CD4-positive, alpha-beta T cell treated with Interleukin-10 for 1 hour (primary cell): ENCODE results near the gene GPC1.
"Not testable (repeated sequence)": the region's sequence is repeated elsewhere in the genome, so short reads cannot be mapped to it uniquely, and the experiment has no call there.

Experiments
- DNase-seq: peaks from one replicate; pipeline ENCODE4 v3.0.0-alpha.2; 2020

Gene GPC1

DNA sequence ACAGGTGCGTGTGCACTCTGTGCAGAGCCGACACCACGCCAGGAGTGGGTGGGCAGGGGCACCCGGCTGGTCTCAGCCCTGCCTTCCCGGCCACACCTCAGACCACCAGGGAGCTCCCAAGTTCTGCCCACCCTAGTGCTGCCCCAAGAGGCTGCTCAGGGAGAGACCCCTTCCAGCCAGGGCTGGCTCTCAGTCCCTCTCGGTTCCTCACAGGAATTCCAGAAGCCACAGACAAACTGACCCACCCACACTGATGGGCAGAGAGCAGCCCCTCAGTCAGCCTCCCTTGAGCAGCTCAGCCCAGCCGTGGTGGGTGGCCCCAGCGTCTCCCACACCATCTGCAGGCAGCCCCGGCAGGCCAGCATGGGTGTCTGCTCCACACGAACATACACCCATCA is 33.8 kb downstream of the GPC1 start:
- no peak for DNase-seq

DNA sequence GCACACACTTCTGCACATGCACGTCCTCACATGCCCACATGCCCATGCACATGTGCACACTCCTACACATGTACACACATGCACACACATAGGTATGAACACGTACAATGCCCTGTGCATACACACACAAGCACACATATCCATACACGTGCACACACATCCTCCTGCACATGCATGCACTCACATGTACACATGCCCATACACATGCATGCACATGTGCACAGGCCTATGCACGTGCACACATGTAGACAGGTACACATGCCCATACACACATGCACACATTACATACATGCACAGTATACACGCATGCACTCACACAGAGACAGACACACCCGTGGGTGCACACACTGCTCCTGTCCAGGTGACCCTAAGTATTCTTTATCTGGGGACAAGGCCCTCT is 34.3 kb downstream of the GPC1 start:
- no peak for DNase-seq

DNA sequence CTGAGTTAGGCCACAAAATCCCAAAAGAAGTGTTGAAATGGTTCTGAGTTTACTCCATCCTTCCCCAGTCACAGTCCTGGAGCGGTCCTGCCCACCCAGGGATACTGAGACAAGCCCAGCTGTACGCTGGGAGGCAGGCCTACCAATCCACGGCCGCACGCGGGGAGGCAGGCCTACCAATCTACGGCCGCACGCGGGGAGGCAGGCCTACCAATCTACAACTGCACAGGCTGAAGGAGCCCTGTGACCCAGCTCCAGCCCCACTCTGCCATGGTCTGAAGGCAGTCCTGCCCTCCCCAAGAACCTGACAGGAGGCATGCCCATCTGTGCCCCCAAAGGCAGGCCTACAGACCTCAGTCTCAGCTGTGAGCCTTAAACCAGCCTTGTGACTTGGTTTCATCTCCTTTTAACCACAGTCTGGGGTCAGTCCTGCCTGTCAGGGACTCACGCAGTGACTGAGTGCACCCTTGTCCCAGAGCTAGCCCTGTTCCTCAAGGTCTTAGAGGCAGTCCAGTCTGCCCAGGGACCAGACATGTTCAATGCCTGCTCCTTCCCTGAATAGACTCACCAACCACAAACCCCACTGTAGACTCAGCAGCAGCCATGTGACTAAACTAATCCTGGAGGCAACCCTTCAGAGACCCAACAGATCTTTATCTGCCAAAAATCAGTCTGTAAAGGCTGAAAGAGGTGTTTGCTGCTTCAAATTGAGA is 36.8 kb downstream of the GPC1 start:
- DNase-seq, result no peak

DNA sequence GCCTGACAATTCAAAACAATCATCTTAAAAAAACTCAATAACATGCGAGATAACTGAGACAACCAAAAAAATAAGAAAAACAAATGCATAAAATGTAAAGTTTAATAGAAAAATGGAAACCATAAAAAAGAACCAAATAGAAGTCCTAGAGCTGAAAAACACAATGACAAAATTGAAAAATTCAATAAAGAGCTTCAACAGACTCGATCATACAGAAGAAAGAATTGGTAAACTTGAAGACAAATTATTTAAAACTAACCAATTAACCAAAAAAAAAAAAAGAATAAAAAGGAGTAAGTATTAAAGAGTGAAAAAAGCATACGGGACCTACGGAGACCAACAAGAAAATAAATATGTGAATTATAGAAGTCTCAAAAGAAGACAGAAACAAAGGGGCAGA is 37.7 kb downstream of the GPC1 start:
- no peak for DNase-seq

DNA sequence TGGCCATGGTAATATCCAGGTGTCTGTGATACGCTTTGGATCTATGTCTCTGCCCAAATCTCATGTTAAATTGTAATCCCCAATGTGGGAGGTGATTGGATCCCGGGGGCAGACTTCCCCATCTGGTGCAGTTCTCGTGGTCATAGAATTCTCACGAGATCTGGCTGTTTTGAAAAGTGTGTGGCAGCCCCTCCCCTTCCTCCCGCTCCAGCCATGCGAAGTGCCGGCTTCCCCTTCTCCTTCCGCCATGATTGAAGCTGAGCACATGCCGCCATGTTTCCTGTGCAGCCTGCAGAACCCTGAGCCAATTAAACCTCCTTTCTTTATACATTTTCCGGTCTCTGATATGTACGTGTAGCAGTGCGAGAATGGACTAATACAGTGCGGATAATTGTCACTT is 42.5 kb downstream of the GPC1 start:
- DNase-seq, result no peak

DNA sequence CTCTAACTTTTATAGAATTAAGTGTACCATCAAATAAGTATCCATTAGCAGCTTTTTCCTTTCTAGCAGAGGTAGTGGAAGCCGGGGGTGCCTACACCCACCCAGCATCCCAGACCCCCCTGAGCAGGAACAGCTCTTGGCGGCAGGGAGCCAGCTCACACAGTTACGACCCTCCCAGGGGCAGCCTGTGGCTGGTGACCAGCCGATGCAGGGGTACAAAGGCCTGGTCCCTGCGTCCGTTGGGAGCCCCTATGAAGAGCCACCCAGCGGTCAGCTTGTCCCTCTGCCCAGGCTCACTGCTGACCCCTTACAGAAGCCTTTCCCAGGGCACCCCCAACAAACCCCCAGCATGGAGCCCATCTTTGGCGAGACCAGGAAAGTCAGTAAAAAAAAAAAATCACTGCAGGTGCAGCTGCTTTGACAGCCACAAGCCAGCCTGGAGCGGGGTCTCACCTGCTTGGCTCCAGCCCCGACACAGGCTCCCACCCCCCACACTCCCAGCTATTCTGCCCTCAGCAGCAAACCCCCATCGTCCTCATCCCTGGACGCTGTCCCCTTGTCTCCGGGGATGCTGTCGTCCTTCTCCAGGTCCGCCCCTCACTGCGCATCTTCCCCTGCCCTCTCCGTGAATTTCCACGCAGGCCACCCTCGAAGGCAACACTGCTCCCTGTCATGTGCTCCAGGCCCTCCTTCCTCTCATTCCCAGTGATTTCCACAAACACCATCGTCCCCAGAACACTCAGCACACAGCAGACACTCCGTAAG is 43.1 kb downstream of the GPC1 start:
- DNase-seq, result no peak

DNA sequence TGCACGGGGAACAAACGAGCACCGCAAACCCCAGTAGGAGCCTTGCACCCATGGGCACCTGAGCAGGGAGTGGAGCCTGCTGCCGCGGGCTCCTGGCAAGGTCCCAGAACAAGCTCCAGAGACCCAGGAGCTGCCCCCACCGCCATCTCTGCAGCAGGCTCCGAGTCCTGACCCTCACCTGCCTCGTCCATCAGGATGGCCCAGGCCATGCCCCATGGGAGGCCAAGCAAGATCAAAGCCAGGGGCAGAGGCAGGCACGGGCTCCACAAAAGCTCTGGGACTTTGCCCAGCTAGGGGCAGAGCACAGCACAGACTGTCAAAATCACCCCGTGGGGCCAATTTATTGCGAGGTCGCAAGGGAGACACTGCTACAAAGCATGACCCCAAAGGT is 43.6 kb downstream of the GPC1 start:
- no peak for DNase-seq

DNA sequence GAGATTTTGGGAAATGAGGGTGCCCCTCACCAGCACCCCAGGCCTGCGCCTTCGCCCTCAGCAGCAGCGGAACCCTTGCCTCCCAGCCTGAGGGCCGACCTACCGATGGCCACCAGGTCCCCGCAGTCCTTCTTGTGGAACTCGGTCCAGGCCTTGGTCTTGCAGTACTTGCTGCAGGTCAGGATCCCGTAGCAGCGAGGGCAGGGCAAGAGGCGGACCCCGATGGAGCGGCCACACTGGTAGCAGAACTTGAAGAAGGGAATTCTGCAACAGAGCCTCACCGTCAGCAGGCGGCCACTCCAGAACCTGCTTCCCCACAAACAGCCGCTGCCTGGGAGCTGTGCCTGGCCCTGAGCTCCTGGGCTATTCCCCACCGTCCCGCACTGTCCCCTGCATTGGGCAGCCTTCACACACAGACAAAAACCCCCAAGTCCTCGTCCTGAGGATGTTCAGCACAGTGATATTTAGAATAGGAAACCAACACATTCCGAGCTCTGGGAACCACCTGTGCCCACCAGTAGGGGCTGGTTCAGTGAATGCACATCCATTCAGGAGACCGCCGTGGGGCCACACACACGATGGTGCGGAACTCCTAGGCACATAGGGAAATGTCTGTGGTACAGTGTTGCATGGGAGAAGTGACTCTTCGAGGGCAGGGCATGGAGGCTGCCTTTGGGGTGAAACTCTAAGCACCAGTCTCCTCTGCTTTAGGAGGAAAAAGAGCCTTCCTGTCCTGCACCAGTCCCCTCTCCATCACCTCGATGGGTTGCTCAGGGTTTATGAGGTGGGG is 45.6 kb downstream of the GPC1 start:
- no peak for DNase-seq

DNA sequence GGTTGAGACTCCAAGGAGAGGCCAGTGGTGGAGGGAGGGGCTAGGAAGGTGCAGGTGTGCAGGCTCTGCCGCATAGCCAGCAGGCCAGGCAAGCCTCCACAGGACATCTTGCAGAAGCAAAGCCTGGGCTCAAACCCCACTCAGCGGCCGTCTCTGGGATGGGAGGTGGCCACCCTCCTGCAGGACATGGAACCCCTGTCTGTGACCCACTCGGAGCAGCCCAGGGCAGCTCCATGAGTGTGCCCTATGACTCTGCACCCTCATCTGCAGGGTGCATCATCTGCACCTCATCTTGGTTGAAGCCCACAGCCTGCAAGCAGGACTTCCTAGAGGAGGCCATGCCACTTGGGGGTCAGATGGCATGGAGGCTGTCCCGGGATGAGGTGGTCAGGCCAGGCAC is 46.3 kb downstream of the GPC1 start:
- no peak for DNase-seq

DNA sequence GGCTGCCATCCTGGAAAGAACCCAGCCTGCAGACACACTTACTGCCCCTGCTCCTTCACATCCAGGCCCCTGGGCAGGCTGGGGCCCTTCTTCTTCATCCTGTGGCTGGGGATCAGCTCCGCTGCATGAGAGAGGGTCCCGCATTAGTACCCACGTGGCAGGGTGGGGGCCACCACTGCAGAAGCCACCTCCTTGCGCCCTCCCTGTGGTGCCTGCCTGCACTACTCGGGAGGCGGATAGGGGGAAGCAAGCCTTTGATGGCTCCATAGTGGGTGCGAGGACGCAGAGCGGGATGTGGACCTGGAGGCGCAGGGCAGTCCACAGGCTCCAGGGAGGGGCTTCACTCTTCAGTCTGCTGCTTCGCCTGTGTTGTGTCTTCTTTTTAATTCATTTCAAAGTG is 46.7 kb downstream of the GPC1 start:
- DNase-seq, result no peak

DNA sequence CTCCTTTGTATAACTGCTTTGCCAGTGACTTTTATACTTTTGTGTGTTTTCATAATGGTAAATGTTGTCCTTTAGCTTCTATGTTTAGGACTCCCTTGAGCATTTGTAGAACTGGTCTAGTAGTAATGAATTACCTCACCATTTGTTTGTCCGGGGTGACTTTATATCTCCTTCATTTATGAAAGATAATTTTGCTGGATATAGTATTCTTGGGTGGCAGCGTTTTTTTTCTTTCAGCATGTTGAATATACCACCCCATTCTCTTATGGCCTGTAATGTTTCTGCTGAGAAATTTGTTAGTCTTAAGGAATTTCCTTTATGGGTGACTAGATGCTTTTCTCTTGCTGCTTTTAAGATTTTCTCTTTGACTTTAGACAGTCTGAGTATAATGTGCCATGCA is 56.0 kb downstream of the GPC1 start:
- DNase-seq, result no peak

DNA sequence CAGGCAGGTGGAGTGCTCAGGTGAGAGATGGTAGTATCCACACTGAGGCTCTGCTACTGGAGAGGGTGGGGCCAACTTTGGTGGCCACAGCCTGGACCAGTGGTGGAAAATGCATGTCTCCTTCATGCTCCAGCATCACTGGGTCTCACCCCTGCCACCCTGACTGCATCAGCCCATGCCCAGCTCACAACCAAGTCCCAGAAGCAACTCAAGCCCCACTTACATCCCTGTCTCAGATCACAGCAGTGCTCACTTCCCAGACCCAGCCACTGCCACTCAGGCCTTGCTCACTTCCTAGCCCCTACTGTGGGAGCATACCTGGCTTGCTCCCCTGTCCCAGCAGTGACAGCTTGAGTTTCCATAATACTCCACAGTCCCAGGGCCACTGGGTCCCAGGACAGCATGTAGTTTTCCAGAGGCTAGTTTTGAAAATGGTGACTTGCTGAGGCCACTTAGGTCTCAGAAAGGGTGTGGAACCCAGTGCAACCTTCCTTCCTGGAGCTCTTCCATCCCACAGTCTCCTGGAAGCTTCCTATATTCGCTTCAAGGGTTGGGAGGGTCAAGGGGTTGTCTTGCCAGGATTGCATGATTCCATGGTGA is 58.8 kb downstream of the GPC1 start:
- DNase-seq, result no peak

DNA sequence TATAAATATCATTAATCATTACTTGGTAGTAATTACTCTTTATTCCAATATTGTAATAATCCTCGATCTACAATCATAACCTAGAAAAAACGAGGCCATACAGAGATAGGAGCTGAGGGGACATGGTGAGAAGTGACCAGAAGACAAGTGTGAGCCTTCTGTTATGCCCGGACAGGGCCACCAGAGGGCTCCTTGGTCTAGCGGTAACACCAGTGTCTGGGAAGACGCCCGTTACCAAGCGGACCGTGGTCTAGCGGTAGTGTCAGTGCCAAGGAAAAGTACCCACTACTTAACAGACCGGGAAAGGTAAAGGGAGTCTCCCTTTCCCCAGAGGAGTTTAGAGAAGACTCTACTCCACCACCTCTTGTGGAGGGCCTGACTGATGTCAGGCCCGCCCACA is 59.5 kb downstream of the GPC1 start:
- not testable (repeated sequence) for DNase-seq

DNA sequence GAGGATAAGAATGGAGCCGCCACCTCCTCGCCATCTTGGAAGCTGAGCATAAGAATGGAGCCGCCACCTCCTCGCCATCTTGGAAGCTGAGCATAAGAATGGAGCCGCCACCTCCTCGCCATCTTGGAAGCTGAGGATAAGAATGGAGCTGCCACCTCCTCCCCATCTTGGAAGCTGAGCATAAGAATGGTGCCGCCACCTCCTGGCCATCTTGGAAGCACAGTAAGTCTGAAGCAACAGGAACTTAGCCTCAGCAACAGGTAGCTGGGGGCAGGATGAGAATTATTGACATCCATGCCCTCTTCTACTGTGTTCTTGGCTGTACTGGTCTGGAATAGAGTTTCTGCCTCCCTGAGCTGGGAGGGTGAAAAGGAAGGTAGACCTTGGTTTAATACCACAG is 61.6 kb downstream of the GPC1 start:
- DNase-seq, result not testable (repeated sequence)

DNA sequence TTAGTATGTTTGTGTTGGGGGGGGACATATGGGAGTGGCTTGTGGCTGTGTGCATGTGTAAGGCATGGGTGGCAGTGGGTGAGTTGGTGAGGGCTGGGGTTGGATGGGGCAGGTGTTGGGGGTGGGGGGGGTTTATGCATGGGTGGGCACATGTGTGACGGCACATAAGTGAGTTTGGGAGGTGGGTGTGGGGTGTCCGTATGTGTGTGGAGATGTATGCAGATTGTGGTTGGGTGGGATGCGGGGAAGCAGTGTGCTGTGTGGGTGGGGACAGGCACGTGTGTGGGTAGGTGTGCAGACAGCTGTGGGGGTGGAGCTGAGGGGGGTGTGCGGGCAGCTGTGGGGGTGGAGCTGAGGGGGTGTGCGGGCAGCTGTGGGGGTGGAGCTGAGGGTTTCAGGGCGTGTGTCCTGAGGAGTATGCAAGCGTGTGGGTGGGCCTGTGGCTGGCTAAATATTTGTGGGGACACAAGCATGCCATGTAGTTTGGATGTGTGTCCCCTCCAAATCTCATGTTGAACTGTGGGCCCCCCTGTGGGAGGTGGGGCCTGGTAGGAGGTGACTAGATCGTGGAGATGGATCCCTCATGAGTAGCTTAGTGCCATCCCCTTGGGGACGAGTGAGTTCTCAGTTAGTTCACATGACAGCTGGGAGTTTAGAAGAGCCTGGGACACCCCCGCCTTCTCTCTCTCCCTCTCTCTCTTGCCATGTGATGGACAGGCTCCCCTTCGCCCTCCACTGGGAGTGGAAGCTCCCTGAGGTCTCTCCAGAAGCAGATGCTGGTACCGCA is 62.9 kb downstream of the GPC1 start:
- no peak for DNase-seq

DNA sequence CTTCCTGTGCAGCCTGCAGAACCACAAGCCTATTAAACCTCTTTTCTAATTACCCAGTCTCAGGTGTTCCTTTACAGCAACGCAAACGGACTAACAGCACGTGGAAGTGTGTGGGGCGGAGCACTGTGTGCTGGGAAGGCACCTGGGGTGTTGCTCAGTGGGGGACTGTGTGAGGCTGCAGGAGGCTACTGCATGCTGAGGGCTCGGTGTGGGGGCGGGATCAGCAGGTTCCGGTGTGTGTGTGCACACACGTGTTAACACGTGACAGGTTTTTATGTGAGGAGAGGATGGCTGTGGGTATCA is 63.4 kb downstream of the GPC1 start:
- no peak for DNase-seq

DNA sequence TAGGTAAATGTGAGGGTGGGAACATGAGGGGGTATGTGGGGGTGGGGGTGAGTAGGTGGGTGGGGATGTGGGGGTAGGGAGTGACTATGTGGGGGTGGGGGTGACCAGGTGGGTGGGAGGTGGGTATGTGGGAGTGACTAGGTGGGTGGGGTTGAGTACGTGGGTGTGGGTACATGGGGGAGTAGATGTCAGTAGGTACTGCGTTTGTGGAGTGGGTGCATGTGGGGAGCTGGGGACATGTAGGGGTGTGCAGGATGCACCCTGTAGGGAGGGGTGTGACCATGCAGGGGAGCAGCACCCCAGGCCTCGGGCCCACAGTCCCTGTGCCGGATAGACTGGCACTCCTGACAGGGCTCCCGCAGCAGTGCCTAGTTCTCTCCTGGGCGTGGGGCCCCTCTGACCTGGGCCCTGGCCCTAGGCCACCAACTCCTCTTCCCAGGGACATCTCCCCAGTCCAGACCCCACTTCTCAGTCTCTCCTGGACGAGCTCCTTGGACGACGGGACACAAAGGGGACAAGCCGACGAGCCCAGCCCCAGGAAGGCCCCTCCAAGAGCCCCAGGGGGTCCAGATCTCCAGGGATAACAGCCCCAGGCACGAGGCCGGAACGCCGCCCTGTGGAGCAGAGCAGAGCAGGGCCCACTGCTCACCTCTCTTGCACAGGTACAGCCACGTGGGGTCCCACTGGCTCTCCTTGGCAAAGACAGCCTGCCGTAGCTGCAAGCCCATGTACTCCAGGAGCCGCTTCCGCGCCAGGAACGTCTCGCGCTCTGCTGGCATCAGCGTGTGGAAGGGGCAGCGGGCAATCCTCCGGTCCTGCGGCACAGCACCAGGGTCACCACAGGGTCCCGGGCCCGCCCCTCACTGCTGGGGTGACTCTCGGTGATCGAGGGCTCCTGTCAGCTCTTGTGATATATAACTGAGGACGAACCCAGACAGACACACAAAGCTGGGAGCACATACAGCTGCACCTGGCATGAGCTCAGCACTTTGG is 64.1 kb downstream of the GPC1 start:
- no peak for DNase-seq

DNA sequence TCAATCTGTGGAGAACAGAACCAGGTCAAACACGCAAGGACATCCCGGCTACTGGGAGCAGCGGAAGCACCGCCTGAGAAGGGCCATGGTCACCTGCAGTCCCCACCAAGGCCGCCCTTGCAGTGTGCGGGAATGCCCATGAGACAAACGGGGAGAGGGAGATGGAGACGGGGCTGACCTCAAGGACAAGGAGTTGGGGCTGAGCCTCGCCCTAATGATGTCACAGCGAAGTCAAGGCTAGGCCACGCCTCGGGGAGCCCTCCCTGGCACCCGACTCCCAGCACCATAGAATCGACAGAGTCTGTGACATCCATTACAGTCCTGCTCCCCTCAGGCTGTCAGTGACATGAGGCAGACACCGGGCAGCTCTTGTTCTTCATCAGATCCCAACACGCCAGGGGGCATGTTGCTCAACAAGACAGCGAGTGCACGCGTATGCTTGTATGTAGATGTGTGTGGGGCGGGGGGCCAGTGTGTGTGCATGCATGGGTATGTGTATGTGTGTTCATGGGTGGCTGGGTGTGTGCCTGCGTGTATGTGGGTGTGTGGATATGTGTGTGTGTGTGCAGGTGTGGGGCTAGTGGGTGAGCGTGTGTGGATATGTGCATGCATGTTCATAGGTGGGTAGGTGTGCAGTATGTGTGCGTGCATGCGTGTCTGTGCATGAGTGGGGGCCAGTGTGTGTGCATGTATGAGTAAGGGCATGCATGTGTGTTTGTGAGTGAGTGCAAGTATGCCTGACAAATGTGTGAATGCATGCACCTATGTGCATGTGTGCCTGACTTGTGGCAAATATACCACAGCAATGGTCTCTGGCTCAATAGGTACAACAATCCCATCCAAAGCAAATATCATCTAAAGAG is 65.3 kb downstream of the GPC1 start:
- DNase-seq, result no peak

DNA sequence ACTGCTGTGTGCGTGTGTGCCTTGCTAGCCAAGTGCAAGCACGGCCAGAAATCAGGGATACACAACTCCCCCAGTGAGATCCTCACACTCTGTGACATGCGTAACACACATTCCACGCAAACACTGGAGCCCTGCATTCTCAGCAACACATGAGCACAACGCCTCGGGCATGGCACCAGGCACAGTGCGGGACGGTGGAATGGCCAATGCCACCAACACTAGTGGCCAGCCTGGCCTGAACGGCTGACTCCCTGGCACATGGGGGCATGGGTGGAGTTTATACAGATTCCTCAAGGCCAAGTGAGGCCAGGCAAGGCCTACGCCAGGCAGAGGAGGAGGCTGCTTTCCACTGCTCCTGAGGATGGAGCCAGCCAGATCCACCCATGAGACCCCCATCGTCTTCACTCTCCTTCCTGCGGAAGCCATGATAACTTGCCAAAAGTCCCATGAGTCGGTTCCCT is 66.1 kb downstream of the GPC1 start:
- no peak for DNase-seq

DNA sequence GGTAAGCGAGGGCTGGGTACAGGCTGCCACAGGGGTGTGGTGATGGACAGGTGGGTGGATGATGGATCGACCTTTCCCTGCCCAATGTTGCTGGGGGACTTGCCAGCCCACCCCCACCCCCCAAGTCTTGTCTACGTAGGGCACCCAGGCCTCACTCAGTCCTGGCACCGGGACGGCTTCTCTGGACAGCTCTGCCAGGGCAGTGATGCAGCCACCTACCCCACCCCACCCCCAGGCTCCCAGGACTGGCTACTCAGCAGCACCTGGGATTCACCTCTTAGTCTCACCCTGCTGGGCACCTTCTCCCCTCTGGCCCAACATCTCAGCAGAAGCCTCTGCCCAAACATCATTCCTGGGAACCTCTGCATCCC is 66.6 kb downstream of the GPC1 start:
- no peak for DNase-seq
